NT2/D1 (cell line): ENCODE data around the gene PNMA8A.
"Not testable (repeated sequence)": the region's sequence is repeated elsewhere in the genome, so short reads cannot be mapped to it uniquely, and the experiment has no call there.

Source experiments
- DNase-seq: peaks from one replicate; pipeline ENCODE4 v3.0.0-alpha.2; 2011; ENCODE audit warnings: low read depth, low spot score
- H3K27me3 ChIP-seq: 2 replicates; pipeline ENCODE4 v1.6.0; 2011; ENCODE audit warnings: mild to moderate bottlenecking; ENCODE audit not compliant: insufficient read length, insufficient read depth
- H3K36me3 ChIP-seq: 2 replicates; pipeline ENCODE4 v1.6.1; 2011; ENCODE audit warnings: mild to moderate bottlenecking, low read length, mixed read lengths; ENCODE audit not compliant: insufficient read depth, insufficient read length
- H3K4me1 ChIP-seq: 2 replicates; pipeline ENCODE4 v1.5.1; 2011; ENCODE audit not compliant: insufficient read depth, insufficient read length
- H3K4me3 ChIP-seq: 2 replicates; pipeline ENCODE4 v1.5.1; 2011; ENCODE audit warnings: low read depth; ENCODE audit not compliant: insufficient read length
- H3K9ac ChIP-seq: 2 replicates; pipeline ENCODE4 v1.6.0; 2011; ENCODE audit warnings: low read depth; ENCODE audit not compliant: insufficient read length
- H3K9me3 ChIP-seq: 2 replicates; pipeline ENCODE4 v1.5.1; 2011; ENCODE audit warnings: mild to moderate bottlenecking, low read length; ENCODE audit not compliant: insufficient read depth
- SUZ12 ChIP-seq: IDR thresholded peaks from 2 replicates; pipeline ENCODE4 v1.6.1; 2011; ENCODE audit not compliant: insufficient read length, insufficient read depth; ENCODE audit errors: extremely low read depth
- YY1 ChIP-seq: IDR thresholded peaks from 2 replicates; pipeline ENCODE4 v1.6.1; 2011; ENCODE audit not compliant: insufficient read length, insufficient read depth
- ZNF274 ChIP-seq: IDR thresholded peaks from 2 replicates; pipeline ENCODE4 v1.6.1; 2011; ENCODE audit warnings: mild to moderate bottlenecking, low read depth, low read length

PNMA8A gene

DNA sequence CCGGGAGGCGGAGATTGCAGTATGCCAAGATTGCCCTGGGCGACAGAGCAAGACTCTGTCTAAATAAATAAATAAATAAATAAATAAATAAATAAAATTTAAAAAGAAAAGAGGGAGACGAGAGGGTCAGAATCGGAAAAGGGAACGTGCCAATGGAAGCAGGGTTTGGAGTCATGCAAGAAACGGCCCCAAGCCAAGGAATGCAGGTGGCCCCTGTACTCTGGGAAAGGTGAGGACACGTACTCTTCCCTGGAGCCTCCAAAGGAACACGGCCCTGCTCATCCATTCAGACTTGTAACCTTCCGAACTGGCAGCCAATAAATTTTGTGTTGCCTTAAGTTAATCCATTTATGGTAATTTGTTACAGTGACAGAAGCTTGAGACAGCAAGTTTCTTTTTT, 22.8 kb downstream of the PNMA8A start:
- TF ChIP-seq SUZ12 = no peak
- TF ChIP-seq ZNF274 = no peak
- no peak for TF ChIP-seq YY1
- Histone ChIP-seq H3K27me3 (no peaks in the 10 kb centered on the region), H3K4me1 (no peaks in the 10 kb centered on the region), H3K4me3 (no peak overlapping the region), H3K9me3 (0 out of 2 replicates have a peak, but pooled peaks cover 8% of the 10 kb centered on the region), H3K36me3 (no peaks in the 10 kb centered on the region), H3K9ac (no peak overlapping the region)
- DNase-seq = no peak

DNA sequence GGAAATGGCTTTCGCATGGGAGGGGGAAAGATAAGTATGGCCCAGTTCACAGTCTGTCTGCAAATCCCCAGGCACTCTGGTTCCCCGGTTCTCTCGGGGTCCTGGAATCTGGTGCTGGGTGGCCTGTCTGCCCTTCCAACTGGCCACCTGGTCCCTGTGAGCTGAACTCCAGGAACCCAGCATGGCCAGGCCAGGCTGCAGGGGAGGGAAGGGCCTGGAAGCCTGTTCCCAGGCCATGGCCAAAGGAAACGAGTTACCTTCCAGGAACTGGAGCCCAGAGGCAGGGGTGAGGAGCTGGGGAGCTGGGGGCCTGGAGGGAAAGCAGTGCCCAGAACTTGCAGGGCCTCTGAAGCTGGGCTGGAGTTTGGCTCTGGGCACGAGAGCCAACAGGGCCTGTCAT, 23.5 kb downstream of the PNMA8A start:
- DNase-seq = no peak
- Histone ChIP-seq H3K36me3 (no peaks in the 10 kb centered on the region), H3K4me3 (no peak overlapping the region), H3K27me3 (no peaks in the 10 kb centered on the region), H3K9ac (no peak overlapping the region), H3K4me1 (no peaks in the 10 kb centered on the region), H3K9me3 (0 out of 2 replicates have a peak, but pooled peaks cover 8% of the 10 kb centered on the region)
- TF ChIP-seq YY1 = no peak

DNA sequence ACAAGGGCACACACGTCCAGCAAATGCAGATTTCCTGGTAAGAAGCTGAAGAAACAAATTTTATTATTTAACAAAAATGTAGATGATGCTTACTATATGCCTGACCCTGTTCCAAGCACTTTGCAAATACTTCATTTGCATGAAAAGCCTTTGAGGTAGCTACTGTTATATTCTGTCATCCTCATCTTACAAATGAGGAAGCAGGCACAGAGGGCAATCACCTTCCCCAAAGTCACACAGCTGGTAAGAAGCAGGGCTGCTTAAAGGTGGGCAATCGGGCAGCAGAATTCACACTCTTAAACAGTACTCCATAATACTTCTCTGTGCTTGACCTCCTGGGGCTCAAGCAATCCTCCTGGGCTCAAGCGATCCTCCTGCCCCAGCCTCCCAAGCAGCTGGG, 24.4 kb downstream of the PNMA8A start:
- TF ChIP-seq SUZ12 = no peak
- TF ChIP-seq YY1 = no peak
- no peak for TF ChIP-seq ZNF274
- Histone ChIP-seq H3K4me3 (no peak overlapping the region), H3K9me3 (0 out of 2 replicates have a peak, but pooled peaks cover 8% of the 10 kb centered on the region), H3K36me3 (no peaks in the 10 kb centered on the region), H3K27me3 (no peaks in the 10 kb centered on the region), H3K9ac (no peak overlapping the region), H3K4me1 (no peaks in the 10 kb centered on the region)
- no peak for DNase-seq

DNA sequence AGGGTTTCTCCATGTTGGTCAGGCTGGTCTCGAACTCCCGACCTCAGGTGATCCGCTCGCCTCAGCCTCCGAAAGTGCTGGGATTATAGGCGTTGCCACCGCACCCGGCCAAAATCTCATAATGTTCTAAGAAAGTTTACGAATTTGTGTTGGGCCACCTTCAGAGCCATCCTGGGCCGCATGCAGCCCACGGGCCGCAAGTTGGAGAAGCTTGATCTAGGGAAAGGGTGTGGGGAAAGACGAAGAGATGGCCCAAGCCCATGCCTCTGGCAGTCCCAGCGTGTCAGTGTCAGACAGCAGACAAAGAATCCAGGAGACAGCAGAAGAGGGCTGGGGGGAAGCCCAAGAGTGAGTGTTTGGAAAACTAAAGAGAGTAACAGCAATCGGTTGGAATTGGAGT, 25.3 kb downstream of the PNMA8A start:
- Histone ChIP-seq H3K9ac (no peak overlapping the region), H3K9me3 (0 out of 2 replicates have a peak, but pooled peaks cover 8% of the 10 kb centered on the region), H3K27me3 (no peaks in the 10 kb centered on the region), H3K4me3 (no peak overlapping the region), H3K4me1 (no peaks in the 10 kb centered on the region), H3K36me3 (no peaks in the 10 kb centered on the region)
- no peak for DNase-seq
- TF ChIP-seq YY1 (no peak), ZNF274 (no peak), SUZ12 (no peak)

DNA sequence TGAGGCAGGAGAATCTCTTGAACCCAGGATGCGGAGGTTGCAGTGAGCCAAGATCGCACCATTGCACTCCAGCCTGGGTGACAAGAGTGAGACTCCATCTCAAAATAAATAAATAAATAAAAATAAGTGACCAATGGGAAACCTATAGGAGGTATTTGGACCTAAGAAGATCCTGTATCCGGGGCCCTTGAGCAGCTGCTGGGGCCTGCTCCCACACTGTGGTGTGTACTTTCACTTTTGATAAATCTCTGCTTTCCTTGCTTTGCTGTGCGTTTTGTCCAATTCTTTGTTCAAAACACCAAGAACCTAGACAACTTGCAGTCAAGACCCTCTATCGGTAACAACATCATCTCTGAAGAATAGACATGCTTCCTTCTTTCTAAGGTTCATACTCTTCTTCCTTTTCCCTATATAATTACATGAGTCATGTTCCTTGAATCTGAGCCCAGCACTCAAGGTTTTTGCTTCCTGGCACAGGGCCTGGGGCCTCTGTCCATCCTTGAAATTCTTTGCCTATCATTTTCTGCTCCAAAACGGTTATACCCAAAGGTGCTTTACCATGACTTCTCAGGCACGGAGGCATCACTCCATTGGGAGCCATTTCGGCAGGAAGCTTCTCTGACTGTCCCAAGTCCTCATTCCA, 28.4 kb downstream of the PNMA8A start:
- no peaks in the 10 kb centered on the region for H3K4me1 ChIP-seq
- DNase-seq = no peak
- no peaks in the 10 kb centered on the region for H3K27me3 ChIP-seq
- no peaks in the 10 kb centered on the region for H3K9me3 ChIP-seq
- H3K4me3 ChIP-seq = no peak overlapping the region
- no peaks in the 10 kb centered on the region for H3K36me3 ChIP-seq
- H3K9ac ChIP-seq = no peak overlapping the region
- TF ChIP-seq ZNF274 (no peak), SUZ12 (no peak), YY1 (no peak)

DNA sequence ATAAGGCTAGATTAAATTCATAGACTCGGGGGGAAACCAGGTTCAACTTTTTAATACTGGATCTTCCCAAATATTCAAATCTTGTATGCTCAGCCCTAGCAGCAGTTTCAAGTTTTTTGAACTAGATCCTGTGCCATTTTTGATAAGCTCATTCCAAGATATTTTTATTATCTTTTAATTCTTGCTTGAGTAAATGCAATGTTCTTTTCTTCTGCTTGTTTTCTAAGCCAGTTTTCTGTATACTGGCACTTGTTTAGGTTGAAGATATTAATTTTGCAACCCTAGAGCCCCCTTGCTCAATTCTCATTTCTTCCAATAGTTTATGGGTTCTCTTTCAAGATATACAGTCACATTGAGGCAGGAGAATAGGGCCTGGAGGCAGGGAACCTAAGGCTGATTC, 29.5 kb downstream of the PNMA8A start:
- Histone ChIP-seq H3K4me1 (no peaks in the 10 kb centered on the region), H3K9ac (no peak overlapping the region), H3K9me3 (no peaks in the 10 kb centered on the region), H3K36me3 (no peaks in the 10 kb centered on the region), H3K27me3 (no peaks in the 10 kb centered on the region), H3K4me3 (no peak overlapping the region)
- no peak for TF ChIP-seq ZNF274
- TF ChIP-seq SUZ12 = no peak
- TF ChIP-seq YY1 = no peak
- no peak for DNase-seq

DNA sequence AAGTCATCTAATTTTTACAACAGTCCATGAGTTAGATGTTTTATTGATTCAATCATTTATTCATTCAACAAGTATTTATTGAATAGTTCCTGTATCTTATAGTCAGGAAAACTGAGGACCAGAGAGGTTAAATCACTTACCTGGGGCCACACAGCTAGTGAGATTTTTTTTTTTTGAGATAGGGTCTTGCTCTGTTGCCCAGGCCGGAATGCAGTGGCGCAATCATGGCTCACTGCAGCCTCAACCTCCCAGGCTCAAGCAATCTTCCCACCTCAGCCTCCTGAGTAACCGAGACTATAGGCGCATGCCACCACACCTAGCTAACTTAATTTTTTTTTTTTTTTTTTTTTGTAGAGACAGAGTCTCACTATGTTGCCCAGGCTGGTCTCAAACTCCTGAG, 35.7 kb downstream of the PNMA8A start:
- not testable (repeated sequence) for H3K36me3 ChIP-seq, H3K27me3 ChIP-seq, H3K9ac ChIP-seq, H3K4me1 ChIP-seq, H3K4me3 ChIP-seq, H3K9me3 ChIP-seq, DNase-seq

DNA sequence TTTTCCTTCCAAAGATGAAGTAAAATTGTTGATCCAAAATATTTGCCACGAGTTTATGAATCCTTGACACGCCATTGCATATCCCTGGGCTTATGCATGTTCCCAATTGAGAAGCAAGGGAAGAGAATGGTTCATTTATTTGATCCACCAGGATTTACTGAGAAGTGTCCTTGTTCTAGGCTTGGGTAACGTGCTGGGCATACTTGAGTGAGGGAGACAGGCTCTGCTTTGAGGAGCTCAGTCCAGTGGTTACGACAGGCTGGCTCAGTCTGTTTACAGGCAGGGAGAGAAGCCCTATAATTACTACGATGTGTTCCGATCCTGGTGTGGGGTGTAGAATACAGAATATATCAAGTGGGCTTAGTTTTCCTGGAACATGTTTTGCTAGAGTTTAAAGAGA, 36.4 kb downstream of the PNMA8A start:
- DNase-seq = no peak
- Histone ChIP-seq H3K9me3 (no peaks in the 10 kb centered on the region), H3K9ac (no peak overlapping the region), H3K36me3 (no peaks in the 10 kb centered on the region), H3K4me3 (no peak overlapping the region), H3K4me1 (no peaks in the 10 kb centered on the region), H3K27me3 (peaks cover 3% of the 10 kb centered on the region)
- TF ChIP-seq YY1 (no peak), ZNF274 (no peak), SUZ12 (no peak)

DNA sequence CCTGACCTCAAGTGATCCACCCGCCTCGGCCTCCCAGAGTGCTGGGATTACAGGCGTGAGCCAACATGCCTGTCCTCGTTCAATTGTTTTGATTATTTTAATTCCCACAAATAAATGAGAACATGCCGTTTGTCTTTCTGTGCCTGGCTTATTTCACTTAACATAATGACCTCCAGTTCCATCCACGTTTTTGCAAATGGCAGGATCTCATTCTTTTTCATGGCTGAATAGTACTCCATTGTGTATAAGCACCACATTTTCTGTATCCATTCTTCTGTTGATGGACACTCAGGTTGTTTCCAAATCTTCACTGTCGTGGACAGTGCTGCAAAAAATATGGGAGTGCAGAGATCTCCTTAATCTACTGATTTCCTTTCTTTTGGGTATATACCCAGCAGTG, 37.9 kb downstream of the PNMA8A start:
- not testable (repeated sequence) for H3K9me3 ChIP-seq, H3K9ac ChIP-seq, H3K4me3 ChIP-seq, H3K36me3 ChIP-seq, DNase-seq, H3K4me1 ChIP-seq
- peaks cover 14% of the 10 kb centered on the region for H3K27me3 ChIP-seq
